Activated T-helper 9 cell treated with anti-CD3 and anti-CD28 coated beads, Interleukin-2, amount 50 U/mL, for 16 hours (primary cell): ENCODE measurements around the gene SH2D2A.
"Not testable (repeated sequence)": the region's sequence is repeated elsewhere in the genome, so short reads cannot be mapped to it uniquely, and the experiment has no call there.

Experiments used
- DNase-seq: peaks from one replicate; pipeline ENCODE4 v3.0.0-alpha.2; 2020; ENCODE audit warnings: low read depth

The SH2D2A gene

DNA sequence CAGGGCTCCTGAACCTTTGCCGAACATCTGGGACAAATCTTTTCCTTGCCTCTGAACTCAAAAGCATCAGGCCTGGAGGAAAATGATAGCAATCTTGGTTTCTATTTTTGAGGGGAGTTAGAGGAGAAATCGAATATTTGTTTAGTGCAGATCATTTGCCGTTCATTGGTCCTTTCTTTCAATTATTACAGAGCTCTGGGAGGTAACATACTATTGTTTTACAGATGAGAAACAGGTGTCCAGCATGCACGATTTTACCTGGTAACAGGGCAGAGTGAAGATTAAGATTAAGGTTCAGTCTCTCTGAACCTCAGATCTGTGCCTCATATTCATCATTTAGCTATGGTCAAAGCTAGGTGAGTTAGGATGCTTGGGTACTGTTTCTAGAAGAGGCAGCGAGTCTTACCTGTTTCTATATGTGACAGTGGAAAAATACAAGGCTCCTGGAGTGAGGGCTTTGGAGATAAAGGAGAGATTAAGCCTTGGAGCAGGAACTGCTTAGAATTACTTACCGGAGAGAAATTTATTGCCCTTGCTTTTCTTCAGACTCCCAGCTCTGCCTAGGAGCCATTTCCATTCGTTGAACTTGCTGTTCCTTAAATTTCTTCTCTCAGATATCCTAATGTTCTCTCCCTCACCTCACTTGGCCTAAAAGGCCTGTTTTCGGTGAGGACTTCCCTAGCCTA is 47.9 kb downstream of the SH2D2A start:
- no peak for DNase-seq

DNA sequence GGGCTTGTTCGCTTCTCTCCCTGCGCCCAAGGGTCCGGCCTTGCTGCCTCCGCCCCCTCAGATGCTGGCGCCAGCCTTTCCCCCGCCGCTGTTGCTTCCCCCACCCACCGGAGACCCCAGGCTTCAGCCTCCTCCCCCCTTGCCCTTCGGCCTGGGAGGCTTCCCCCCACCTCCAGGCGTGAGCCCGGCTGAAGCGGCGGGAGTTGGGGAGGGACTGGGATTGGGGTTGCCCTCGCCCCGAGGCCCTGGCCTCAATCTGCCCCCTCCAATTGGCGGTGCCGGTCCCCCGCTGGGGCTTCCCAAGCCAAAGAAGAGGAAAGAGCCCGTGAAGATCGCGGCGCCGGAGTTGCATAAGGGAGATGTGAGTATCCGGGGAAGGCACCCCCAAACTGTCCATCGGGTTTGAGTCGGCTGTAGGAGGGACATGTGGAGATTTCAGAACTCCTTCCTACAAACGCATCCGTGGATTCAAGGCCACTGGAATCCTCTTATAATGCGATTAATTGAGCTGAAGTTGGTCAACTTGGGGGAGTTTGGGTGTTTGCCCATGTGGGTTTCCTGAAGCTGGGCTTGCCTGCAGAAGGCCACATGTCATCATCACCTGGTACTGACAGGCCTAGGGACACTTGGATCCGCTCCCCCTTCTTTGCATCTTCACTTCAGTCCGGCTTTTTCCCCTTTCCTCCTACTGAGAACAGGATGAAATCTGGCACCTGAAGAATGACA is 48.6 kb downstream of the SH2D2A start:
- no peak for DNase-seq

DNA sequence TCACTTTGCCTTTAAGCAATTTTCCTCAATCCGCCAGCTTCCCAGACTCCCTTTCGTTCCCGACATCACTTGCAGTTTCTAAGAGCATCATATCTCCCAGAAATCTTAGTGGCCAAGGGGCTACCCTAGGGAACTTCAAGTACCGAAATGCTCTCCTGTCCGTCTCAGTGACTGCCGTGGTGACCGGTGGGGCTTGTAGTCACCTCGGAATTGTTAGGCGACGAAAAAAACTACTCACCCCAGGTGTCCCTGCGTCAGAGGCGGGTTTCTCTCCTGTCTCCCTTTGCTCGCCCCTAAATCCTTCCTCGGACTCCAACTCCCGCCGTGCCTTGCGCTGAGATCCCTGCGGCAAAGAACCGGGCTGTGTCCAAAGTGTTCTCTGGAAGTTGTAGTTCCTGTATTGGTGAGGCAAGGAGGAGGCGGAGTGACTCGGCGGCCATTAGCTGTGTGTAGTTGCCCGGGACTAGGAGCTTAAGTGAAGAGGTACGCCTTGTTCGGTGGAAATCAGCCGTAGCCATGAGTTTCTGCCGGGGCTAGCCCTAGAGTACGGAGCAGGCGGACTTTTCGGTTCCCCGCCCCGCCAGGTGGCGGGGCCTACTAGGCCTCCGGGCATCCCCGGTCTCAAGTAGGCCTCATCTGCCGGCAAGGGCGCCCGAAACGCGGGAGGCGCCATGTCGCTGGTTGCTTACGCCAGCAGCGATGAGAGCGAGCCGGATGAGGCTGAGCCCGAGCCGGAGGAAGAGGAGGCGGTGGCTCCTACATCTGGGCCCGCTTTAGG is 49.4 kb downstream of the SH2D2A start, which contains the start of gene PRCC:
TSS of gene PRCC (plus strand) at position 435 of the 778 bp plus-strand sequence. CDS start at position 672, 237 bp downstream.
- DNase-seq = peak; percentile 95

DNA sequence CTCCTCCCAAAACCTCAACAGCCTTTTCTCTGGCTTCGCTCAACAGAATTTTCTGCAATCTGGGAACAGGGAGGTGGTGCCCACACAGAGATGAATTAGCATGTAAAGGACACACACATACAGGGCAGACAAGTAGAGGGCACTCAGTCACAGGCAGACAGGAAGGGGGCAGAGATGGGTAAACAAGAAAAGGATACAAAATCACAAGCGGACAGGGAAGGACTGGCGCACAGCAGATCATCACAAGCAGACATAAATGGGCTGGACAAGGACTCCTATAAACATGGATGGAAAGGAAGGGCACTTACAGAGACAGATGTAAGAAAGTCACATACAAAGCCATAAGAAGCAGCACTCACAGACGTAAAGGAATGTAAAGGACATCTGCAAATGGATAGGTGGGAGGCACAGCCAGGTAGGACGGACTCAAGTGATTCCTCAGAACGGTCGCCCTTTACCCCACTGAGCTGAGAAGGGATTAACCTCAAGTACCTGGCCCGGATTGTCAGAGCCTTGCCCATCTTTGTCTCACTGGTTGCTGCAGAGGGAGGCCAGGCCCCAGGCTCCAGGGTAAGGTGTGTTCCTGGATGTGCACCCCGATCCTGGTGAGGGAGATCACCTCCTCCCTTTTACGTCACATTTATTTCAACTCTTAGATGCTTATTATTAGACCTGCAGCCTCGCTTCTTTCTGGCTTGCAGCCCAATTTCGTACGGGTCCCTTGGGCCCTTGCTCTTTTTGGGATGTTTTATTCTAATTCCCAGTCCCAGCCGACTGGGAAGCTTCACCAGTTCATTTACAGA is 50.1 kb downstream of the SH2D2A start:
- DNase-seq = no peak

DNA sequence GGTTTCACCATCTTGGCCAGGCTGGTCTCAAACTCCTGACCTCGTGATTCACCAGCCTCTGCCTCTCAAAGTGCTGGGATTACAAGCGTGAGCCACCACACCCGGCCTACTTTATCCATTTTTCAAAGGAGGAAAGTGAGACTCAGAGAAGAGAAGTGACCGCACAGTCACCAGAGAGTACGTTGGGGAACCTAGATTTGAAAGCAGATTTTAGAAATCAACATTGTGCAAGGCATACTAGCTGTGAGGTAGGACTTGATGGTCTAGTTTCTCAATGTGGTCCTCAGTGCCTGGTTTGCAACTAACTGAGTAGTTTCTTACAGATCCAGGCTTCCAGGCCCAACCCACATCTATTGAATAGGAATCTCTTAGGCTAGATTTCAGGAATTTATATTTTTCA is 51.0 kb downstream of the SH2D2A start:
- DNase-seq = no peak

DNA sequence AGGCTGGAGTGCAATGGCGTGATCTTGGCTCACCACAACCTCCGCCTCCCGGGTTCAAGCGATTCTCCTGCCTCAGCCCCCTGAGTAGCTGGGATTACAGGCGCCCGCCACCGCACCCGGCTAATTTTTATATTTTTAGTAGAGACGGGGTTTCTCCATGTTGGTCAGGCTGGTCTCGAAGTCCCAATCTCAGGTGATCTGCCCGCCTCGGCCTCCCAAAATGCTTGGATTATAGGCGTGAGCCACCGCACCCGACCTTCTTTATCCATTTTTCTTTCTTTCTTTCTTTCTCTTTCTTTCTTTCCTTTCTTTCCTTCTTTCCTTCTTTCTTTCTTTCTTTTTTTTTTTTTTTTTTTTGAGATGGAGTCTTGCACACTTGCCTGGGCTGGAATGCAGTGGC is 51.5 kb downstream of the SH2D2A start:
- DNase-seq = not testable (repeated sequence)

DNA sequence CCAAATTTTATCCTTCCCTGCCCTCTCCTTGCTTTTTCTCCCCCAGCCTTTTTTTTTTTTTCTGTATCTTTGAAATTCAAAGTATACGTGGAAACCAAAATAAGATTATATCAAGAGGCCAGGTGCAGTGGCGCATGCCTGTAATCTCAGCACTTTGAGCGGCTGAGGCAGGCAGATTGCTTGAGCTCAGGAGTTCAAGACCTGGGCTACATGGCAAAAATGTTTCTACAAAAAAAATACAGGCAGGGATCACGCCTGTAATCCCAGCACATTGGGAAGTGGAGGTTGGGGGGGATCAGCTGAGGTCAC is 55.9 kb downstream of the SH2D2A start:
- no peak for DNase-seq

DNA sequence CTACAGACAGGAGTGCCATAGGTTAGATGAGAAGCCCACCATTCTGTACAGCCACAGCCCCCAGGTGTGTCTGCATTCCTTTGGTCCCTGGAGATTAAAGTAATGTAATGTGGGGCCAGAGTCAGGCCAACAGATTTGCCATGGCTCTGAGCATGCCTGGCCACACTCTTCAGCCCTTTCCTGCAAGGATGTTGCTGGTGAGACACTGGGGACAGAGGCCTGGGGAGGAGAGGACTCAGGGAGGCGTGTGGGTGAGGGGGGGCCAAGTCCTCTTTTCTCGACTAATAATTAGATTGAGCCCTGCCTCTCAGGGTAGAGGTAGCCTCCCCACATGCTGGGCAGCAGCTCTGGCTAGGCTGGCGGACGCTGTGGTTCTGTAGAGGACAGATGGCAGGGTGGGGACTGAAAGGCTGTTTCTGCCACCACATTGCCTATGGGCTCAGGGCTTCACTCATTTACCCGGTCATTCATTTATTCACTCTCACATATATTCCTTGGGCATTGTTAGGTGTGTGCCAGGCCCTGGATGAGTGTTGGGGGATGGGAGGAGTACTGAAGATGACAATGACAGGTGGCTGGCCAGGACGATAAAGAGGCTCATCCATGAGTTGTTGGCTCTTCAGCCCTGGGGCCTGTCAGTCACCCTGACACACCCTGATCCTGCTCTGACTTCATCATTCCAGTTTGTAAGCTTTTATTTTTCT is 56.4 kb downstream of the SH2D2A start:
- no peak for DNase-seq

DNA sequence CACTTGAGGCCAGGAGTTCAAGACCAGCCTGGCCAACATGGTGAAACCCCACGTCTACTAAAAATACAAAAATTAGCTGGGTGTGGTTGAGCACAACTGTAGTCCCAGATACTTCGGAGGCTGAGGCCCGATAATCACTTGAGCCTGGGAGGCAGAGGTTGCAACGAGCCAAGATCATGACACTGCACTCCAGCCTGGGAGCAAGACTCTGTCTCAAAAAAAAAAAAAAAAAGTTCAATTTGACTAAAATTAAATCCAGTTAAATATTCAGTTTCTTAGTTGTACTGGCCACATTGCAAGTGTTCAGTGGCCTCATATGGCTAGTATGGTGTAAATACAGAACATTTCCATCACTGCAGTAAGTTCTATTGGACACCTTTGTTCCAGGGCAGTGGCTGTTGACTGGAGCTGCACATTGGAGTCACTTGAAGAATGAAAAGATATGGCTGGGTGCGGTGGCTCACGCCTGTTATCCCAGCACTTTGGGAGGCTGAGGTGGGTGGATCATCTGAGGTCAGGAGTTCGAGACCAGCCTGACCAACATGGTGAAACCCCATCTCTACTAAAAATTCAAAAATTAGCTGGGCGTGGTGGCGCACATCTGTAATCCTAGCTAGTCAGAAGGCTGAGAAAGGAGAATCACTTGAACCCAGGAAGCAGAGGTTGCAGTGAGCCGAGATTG is 58.9 kb downstream of the SH2D2A start:
- not testable (repeated sequence) for DNase-seq

DNA sequence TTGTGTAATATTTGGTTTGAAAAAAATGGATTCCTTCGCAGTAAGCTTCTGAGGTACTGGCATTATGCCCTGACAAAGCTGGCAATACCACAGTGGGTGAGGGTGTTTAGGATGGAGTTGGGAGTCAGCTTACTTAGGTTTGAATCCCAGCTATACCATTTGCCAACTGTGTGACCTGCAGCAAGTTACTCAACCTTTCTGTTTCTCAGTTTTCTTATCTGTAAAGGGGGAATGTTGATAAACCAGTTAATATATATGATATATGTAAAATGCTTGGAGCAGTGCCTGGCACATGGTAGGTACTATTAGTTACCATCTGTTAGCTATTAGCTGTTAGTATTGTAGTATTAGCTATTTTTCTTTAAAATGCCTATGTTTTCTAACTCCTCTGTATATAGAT is 60.3 kb downstream of the SH2D2A start:
- DNase-seq = no peak
